HFFc6 (cell line): Measurements from ENCODE around the gene SMAD9. TPM values are rescaled to one million over a fixed set of nuclear protein-coding genes. Genes with fewer than 3 reads are reported as not detected.

ENCODE experiments used
- DNase-seq: peaks from one replicate; pipeline ENCODE4 v3.0.0-alpha.2; 2018
- H3K27ac Mint-ChIP-seq: 2 replicates; pipeline ENCODE4 v1.8.0; 2020; ENCODE audit warnings: mild to moderate bottlenecking, mixed read lengths
- H3K27me3 Mint-ChIP-seq: 2 replicates; pipeline ENCODE4 v1.8.0; 2021; ENCODE audit warnings: mild to moderate bottlenecking, moderate library complexity, mixed read lengths; ENCODE audit not compliant: insufficient read depth
- H3K36me3 Mint-ChIP-seq: 2 replicates; pipeline ENCODE4 v1.8.0; 2021; ENCODE audit warnings: low read depth, mixed read lengths
- H3K4me1 Mint-ChIP-seq: 2 replicates; pipeline ENCODE4 v1.8.0; 2020; ENCODE audit warnings: low read depth, mixed read lengths
- H3K4me3 Mint-ChIP-seq: 2 replicates; pipeline ENCODE4 v1.8.0; 2020; ENCODE audit warnings: mild to moderate bottlenecking, moderate library complexity, mixed read lengths
- H3K9me3 Mint-ChIP-seq: 2 replicates; pipeline ENCODE4 v1.8.0; 2020; ENCODE audit warnings: mild to moderate bottlenecking, mixed read lengths
- total RNA-seq, 6 experiments: library from RNA; stranded (reverse); fragmentation: NEBNext Ultra II Directional; extraction: Animal tissue kit (Norgen Biotek cat#: 25700); gene quantifications; 2 replicates in 1 of 6; 3 replicates in 5 of 6; pipeline ENCODE4 v1.2.3, GENCODE V29; 2021
- TF ChIP-seq, protein P1 (sequence below): fragments of 200-600 bp; sonication (generic); IDR thresholded peaks from 2 replicates; pipeline ENCODE4 v1.5.0; 2021; ENCODE audit warnings: antibody characterized with exemption, mild to moderate bottlenecking

The SMAD9 gene
- total RNA-seq, 6 experiments from 2014 or later, result 10.7 to 22.5 (median 17.9) TPM

DNA sequence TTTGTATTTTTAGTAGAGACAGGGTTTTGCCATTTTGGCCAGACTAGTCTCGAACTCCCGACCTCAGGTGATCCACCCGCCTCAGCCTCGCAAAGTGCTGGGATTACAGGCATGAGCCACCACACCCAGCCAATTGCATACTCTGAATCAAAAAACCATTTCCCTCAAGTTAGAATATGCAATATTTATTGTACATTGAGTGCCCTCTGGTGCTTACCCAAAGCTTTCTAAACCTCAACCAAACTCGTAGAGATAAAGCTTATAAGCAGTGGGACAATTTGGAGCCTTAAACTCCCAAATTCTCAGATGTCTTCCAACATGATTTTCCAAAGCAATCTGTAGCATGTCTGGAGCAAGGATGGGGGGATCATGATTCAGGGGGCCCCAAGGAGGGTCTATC, 78.6 kb downstream of the SMAD9 start:
- Mint-ChIP-seq H3K4me1 (no peaks in the 10 kb centered on the region), H3K9me3 (no peaks in the 10 kb centered on the region), H3K4me3 (no peak overlapping the region), H3K27me3 (peaks cover 2% of the 10 kb centered on the region; the same call in 1 of the 2 replicates), H3K27ac (no peak overlapping the region), H3K36me3 (no peaks in the 10 kb centered on the region)
- TF ChIP-seq, protein P1, sequence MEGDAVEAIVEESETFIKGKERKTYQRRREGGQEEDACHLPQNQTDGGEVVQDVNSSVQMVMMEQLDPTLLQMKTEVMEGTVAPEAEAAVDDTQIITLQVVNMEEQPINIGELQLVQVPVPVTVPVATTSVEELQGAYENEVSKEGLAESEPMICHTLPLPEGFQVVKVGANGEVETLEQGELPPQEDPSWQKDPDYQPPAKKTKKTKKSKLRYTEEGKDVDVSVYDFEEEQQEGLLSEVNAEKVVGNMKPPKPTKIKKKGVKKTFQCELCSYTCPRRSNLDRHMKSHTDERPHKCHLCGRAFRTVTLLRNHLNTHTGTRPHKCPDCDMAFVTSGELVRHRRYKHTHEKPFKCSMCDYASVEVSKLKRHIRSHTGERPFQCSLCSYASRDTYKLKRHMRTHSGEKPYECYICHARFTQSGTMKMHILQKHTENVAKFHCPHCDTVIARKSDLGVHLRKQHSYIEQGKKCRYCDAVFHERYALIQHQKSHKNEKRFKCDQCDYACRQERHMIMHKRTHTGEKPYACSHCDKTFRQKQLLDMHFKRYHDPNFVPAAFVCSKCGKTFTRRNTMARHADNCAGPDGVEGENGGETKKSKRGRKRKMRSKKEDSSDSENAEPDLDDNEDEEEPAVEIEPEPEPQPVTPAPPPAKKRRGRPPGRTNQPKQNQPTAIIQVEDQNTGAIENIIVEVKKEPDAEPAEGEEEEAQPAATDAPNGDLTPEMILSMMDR, result no peak
- DNase-seq, result no peak

DNA sequence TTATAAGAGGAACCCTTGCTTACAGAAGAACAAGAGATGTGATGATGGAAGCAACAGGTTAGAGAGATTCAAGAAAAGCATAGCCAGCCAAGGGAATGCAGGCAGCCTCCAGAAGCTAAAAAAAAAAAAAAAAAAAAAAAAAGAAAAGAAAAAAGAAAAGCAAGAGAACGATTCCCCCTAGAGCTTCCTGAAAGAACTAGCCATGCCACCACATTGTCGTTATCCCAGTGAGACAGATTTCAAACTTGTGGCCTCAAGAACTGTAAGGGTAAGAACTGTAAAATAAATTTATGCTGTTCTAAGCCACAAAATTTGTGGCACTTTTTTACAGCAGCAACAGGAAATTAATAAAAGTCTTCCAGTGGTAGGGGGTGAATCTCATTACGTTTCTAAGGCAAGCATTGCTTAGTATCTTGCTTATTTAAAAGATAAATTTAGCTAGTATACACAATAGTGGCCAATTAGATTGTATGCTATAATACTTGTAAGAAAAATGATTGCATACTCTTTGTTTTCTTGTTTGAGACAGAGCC, 79.3 kb downstream of the SMAD9 start:
- DNase-seq, result no peak

DNA sequence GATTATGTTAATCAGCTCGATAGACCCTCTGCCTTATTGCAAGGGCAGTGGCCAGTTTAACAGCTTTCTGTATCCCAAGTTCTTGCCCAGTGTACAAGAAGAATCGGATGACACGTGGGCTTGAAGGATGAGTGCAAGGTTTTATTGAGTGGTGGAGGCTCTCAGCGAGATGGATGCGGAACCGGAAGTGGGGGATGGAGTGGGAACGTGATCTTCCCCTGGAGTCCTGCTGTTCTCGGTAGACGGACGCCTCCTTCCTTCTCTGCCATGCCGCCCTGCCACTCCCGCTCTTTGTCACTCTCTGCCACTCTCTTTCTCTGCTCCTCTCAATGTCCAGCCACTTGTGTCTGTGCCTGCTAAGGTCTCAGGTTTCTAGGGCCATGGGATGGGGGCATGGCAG, 80.1 kb downstream of the SMAD9 start:
- Mint-ChIP-seq H3K4me1 (no peaks in the 10 kb centered on the region), H3K4me3 (no peak overlapping the region), H3K27ac (no peak overlapping the region), H3K27me3 (peaks cover 2% of the 10 kb centered on the region; the same call in 1 of the 2 replicates), H3K36me3 (no peaks in the 10 kb centered on the region), H3K9me3 (no peaks in the 10 kb centered on the region)
- no peak for DNase-seq
- TF ChIP-seq, protein P1, result no peak

More for the DNA sequence above, 79.3 kb downstream of the SMAD9 start:
- Mint-ChIP-seq H3K36me3 (no peaks in the 10 kb centered on the region), H3K4me3 (no peak overlapping the region), H3K9me3 (no peaks in the 10 kb centered on the region), H3K27ac (no peak overlapping the region), H3K4me1 (no peaks in the 10 kb centered on the region), H3K27me3 (peaks cover 2% of the 10 kb centered on the region; the same call in 1 of the 2 replicates)
- TF ChIP-seq, protein P1, result no peak

DNA sequence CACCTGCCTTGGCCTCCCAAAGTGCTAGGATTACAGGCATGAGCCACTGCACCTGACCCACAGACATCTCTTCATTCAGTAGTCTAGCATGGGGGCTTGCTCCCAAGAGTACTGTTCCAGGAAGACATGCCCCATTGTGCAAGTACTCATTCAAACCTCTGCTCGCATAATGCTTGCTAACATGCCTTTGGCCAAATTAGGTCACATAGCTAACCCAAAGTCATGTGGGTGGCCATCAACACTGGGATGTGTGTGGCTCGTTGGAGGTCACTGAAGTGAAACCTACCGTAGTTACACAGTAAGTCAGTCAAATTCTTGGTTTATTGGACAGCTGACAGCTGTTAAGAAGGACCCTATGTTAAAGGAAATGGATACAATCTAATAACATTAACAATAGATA, 80.8 kb downstream of the SMAD9 start:
- TF ChIP-seq, protein P1, result no peak
- H3K4me3 Mint-ChIP-seq, result no peak overlapping the region
- peaks cover 2% of the 10 kb centered on the region; the same call in 1 of the 2 replicates for H3K27me3 Mint-ChIP-seq
- no peak for DNase-seq
- H3K36me3 Mint-ChIP-seq, result no peaks in the 10 kb centered on the region
- H3K27ac Mint-ChIP-seq, result no peak overlapping the region
- H3K9me3 Mint-ChIP-seq, result no peaks in the 10 kb centered on the region
- peaks cover 3% of the 10 kb centered on the region for H3K4me1 Mint-ChIP-seq

DNA sequence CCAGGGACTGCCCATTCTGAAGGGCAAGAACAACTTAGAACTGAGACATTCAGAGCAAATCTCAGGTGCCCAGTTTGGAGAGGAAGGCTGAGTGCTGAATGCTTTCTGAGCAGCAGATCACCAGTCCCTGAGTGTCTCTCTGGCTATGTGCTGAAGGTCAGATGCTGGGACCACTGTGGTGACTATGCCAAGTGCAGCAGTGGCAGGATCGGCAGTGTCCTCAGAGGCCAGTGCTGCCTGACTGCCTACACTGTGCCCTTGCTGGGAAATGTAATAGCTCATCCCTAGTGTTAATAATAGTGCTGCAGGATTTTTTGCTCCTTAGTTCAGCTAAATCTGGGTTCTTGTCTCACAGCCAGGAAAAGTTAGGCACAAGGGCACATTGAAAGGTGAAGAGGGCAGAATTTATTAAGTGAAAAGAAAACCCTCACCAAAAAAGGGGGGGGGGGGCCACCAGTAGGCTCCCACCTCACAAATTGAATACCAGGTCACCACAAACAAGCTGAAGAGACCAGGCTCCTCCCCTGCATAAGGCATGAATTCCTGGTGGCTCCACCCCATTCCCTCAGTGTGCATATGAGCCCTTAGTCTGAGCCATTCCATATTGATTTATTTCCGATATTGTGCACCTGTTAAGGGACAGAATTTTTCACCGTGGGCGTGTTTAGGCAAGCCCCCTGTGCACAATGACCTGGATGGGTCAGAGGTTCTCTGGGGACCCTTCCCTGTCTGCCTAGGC, 82.5 kb downstream of the SMAD9 start:
- Mint-ChIP-seq H3K27me3 (peaks cover 2% of the 10 kb centered on the region; the same call in 1 of the 2 replicates), H3K4me1 (peaks cover 6% of the 10 kb centered on the region), H3K27ac (no peak overlapping the region), H3K9me3 (no peaks in the 10 kb centered on the region), H3K36me3 (no peaks in the 10 kb centered on the region), H3K4me3 (no peak overlapping the region)
- TF ChIP-seq, protein P1, result no peak
- DNase-seq, result no peak
